Lower leg skin (tissue), 4 donors: ENCODE measurements around the gene PNKD. TPM values are rescaled to one million over a fixed set of nuclear protein-coding genes. Genes with fewer than 3 reads are reported as not detected.

Experiments used
- DNase-seq, 2 donors: peaks; one replicate each; pipeline ENCODE4 v3.0.0-alpha.2; 2019; ENCODE audit warnings: low spot score in 2 of 2
- H3K4me3 ChIP-seq: fragments of 200-600 bp; sonication (generic); 2 replicates; pipeline ENCODE4 v1.5.1; 2017; ENCODE audit warnings: mild to moderate bottlenecking, low read depth; ENCODE audit not compliant: poor library complexity, severe bottlenecking
- POLR2A ChIP-seq, 2 donors: fragments of 450-650 bp; IDR thresholded peaks; one replicate each; pipeline ENCODE4 v1.6.1; 2016 to 2017; ENCODE audit warnings: antibody characterized with exemption in 2 of 2, mild to moderate bottlenecking in 1 of 2, moderate library complexity in 1 of 2
- WGBS, 2 donors: methylation state at CpG; one replicate each; pipeline ENCODE4 v1.1.5; 2018; 5-methylcytosine and 5-hydroxymethylcytosine counted together
- intact Hi-C: fragments of 100-400 bp; cut with DNase I; formaldehyde crosslinking; loops from one replicate; pipeline ENCODE4 v1.15.0; 2023; ENCODE audit warnings: low total_unique reads
- microRNA-seq, 2 donors: library from miRNA; unstranded; fragments of <30 nt; microRNA quantifications; one replicate each; pipeline ENCODE4, GENCODE V29; 2016; ENCODE audit warnings: borderline replicate concordance in 2 of 2, borderline number of aligned reads in 1 of 2
- total RNA-seq, 4 donors: library from RNA; depleted of rRNA; stranded (reverse); fragments of >200 nt; gene quantifications; one replicate each; pipeline ENCODE4 v1.1.0, GENCODE V29; 2016
- TF ChIP-seq, protein P1 (sequence below), 3 donors: fragments of 450-650 bp; IDR thresholded peaks; one replicate each; pipeline ENCODE4 v1.5.1; 2016; ENCODE audit warnings: antibody characterized with exemption in 3 of 3, mild to moderate bottlenecking in 3 of 3, moderate library complexity in 2 of 3

Gene PNKD
- total RNA-seq, 4 donors from 2014 or later = 26.6 to 60.6 (median 43.3) TPM

DNA sequence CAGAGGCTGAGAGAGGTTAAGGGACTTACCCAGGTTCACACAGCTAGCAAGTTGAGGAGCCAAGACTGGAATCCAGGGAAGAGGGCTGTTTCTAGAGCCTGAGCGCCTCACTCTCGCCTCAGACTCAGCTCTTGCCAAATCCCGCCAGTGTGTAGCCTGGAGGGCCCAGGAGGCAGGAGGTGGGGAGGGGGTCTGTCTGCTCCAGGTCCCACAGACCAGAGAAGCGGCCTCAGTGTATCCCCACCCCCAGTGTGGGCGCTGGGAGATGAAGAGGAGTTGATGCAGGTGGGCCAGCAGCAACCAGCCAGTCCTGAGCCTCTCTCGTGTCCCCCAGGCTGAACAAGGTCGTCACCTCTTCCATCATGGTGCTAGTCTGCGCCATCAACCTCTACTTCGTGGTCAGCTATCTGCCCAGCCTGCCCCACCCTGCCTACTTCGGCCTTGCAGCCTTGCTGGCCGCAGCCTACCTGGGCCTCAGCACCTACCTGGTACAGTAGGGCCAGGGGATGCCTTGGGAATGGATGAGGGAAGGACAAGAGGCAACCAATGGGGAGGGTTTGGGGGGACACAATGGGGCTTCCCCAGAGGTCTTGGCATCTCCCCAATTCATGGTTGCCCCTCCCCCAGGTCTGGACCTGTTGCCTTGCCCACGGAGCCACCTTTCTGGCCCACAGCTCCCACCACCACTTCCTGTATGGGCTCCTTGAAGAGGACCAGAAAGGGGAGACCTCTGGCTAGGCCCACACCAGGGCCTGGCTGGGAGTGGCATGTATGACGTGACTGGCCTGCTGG, 124.2 kb downstream of the PNKD start:
- no peak overlapping the region for H3K4me3 ChIP-seq
- TF ChIP-seq, protein P1, sequence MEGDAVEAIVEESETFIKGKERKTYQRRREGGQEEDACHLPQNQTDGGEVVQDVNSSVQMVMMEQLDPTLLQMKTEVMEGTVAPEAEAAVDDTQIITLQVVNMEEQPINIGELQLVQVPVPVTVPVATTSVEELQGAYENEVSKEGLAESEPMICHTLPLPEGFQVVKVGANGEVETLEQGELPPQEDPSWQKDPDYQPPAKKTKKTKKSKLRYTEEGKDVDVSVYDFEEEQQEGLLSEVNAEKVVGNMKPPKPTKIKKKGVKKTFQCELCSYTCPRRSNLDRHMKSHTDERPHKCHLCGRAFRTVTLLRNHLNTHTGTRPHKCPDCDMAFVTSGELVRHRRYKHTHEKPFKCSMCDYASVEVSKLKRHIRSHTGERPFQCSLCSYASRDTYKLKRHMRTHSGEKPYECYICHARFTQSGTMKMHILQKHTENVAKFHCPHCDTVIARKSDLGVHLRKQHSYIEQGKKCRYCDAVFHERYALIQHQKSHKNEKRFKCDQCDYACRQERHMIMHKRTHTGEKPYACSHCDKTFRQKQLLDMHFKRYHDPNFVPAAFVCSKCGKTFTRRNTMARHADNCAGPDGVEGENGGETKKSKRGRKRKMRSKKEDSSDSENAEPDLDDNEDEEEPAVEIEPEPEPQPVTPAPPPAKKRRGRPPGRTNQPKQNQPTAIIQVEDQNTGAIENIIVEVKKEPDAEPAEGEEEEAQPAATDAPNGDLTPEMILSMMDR (IDR thresholded peaks at IDR 0.05) = no peak
- no peak for TF ChIP-seq POLR2A (IDR thresholded peaks at IDR 0.05)
- intact Hi-C loops = loop anchor here (10.0 kb wide), 1 partner anchor 120 kb away; the partner anchor contains the start of genes AAMP and PNKD
- no peak for DNase-seq
- 76 to 82% methylated on average over 11 to 13 of the region's 13 CpGs for WGBS, 2 donors

DNA sequence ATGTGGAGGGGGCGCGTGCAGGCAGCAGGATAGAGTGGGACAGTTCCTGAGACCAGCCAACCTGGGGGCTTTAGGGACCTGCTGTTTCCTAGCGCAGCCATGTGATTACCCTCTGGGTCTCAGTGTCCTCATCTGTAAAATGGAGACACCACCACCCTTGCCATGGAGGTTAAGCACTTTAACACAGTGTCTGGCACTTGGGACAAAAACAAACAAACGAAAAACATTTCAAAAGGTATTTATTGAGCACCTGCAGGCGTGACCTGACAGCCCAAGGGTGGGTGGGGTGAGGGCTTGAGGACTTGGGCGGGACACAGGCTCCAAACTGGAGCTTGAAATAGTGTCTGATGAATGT, 124.7 kb downstream of the PNKD start:
- TF ChIP-seq, protein P1 (IDR thresholded peaks at IDR 0.05) = no peak
- TF ChIP-seq POLR2A (IDR thresholded peaks at IDR 0.05) = no peak
- intact Hi-C loops = loop anchor here (10.0 kb wide), 1 partner anchor 120 kb away; the partner anchor contains the start of genes AAMP and PNKD
- WGBS, 2 donors = 74 to 76% methylated on average over 6 of the region's 6 CpGs
- no peak for DNase-seq
- H3K4me3 ChIP-seq = no peak overlapping the region

DNA sequence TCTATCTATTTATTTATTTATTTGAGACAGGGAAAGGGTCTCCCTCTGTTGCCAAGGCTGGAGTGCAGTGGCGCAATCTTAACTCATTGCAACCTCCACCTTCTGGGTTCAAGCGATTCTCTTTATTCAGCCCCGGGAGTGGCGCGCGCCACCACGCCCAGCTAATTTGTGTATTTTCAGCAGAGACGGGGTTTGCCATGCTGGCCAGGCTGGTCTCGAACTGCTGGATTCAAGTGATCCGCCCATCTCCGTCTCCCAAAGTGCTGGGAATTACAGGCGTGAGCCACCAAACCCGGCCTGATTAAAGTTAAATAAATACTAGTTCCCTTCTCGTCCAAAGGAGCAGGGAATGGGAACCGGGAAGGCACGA, 125.1 kb downstream of the PNKD start:
- TF ChIP-seq, protein P1 (IDR thresholded peaks at IDR 0.05) = no peak
- no peak for TF ChIP-seq POLR2A (IDR thresholded peaks at IDR 0.05)
- 14 to 20% methylated on average over 16 of the region's 16 CpGs for WGBS, 2 donors
- no peak for DNase-seq
- no peak overlapping the region for H3K4me3 ChIP-seq
- intact Hi-C loops = loop anchor here (10.0 kb wide), 1 partner anchor 121 kb away; the partner anchor contains the start of genes AAMP and PNKD

DNA sequence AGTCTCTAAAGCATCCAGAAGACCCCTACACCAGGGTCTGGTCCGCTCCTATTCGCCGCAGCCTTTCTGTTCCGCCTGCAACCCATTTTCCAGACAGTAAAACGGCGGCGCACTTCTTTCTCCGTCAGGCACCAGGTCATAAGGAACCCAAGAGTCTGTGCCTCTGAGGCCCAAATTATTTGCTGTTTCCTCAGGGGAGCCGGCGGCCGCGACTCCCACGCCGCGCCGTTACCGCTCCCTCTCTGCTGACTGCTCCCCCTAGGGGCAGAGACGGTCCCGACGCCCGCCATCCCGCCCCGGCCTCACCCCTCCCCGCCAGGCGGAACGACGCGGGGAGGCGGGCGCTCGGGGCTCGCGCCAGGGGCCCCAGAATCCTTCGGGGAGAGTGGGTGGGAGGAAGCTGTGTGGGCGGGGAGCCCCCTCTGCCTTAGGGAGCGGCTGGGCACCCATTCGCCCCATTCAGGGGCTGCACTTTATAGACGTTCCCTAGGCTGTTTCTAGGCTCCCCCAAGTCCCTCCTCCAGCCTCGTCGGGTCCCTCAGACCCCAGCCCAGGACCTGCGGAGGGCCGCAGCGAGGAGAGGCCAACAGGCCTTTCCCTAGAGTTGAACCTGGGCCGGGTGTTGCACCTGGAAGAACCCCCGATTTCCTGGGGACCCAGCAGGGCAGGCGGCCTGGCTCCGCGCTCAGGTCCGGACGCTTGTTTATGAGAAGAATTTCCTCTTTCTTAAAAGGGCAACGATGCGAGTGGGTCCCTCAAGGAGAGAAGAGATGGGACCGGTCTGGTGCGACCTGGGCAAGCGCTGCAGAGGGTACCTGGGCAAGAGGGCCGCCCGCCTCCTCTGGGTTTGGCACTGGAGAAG, 125.7 kb downstream of the PNKD start:
- peak; percentile 88 to 98 for DNase-seq
- 1% methylated on average over 48 to 51 of the region's 57 CpGs for WGBS, 2 donors
- intact Hi-C loops = loop anchor here (10.0 kb wide), 1 partner anchor 121 kb away; the partner anchor contains the start of genes AAMP and PNKD
- TF ChIP-seq, protein P1 (IDR thresholded peaks at IDR 0.05) = peak in 1 of 3 donors; percentile 85
- no peak for TF ChIP-seq POLR2A (IDR thresholded peaks at IDR 0.05)
- H3K4me3 ChIP-seq = peak overlapping the region; percentile 59

Small RNAs within 50 kb of the gene (microRNA-seq; reads per million reads assigned to microRNA genes)
- gene MIR6513 = 6.8 to 9.5 reads per million in 2 donors
- 0.68 to 1.1 reads per million in 2 donors for gene MIR6810

Other genes starting within 250 kb of the PNKD start
- not detected for gene RUFY4, start 201.3 kb upstream of the PNKD start, total RNA-seq
- gene CXCR2, start 144.5 kb upstream of the PNKD start, total RNA-seq = 1 to 10 TPM; 1.7 to 2.8 (median 1.8) TPM
- gene CXCR1, start 103.6 kb upstream of the PNKD start, total RNA-seq = under 1 TPM in 2 of 4 donors, not detected in 2; 0.15 to 0.46 TPM
- 100 to 1,000 TPM; 233 to 344 (median 300) TPM for gene ARPC2, start 53.3 kb upstream of the PNKD start, total RNA-seq
- gene GPBAR1, start 9.5 kb upstream of the PNKD start, total RNA-seq = 1 to 10 TPM in 3 of 4 donors, under 1 TPM in 1; 0.34 to 1.7 (median 1.4) TPM
- 100 to 1,000 TPM; 142 to 171 (median 151) TPM for gene AAMP, start 382 bp upstream of the PNKD start, total RNA-seq
- gene TMBIM1, start 22.0 kb downstream of the PNKD start, total RNA-seq = 100 to 1,000 TPM; 205 to 318 (median 287) TPM
- gene CATIP, start 86.3 kb downstream of the PNKD start, total RNA-seq = not detected
- gene SLC11A1, start 111.8 kb downstream of the PNKD start, total RNA-seq = 1 to 10 TPM; 2.2 to 4.6 (median 3.5) TPM
- 100 to 1,000 TPM in 2 of 4 donors, 10 to 100 TPM in 2; 64.8 to 108 (median 99.9) TPM for gene CTDSP1, start 129.3 kb downstream of the PNKD start, total RNA-seq
- gene VIL1, start 148.6 kb downstream of the PNKD start, total RNA-seq = under 1 TPM in 2 of 4 donors, not detected in 2; 0.84 to 0.98 TPM